SKM-1 treated with dmso at 0.1 percent for 144 hours (cell line): Measurements from ENCODE around the gene CHRNG.

Experiments used
- DNase-seq: peaks from one replicate; lab custom pipeline; 2025; ENCODE audit not compliant: unreplicated experiment; lab: John Stamatoyannopoulos, UW

Gene CHRNG

GRCh38 chr2:232574674-232575403 is 35.3 kb downstream of the CHRNG start:
- DNase-seq = no peak

- DNase-seq = no peak
These were observed 35.9 kb downstream of the CHRNG start for GRCh38 chr2:232575404-232575746.

GRCh38 chr2:232576995-232577394 is 37.5 kb downstream of the CHRNG start:
- no peak for DNase-seq

DNA sequence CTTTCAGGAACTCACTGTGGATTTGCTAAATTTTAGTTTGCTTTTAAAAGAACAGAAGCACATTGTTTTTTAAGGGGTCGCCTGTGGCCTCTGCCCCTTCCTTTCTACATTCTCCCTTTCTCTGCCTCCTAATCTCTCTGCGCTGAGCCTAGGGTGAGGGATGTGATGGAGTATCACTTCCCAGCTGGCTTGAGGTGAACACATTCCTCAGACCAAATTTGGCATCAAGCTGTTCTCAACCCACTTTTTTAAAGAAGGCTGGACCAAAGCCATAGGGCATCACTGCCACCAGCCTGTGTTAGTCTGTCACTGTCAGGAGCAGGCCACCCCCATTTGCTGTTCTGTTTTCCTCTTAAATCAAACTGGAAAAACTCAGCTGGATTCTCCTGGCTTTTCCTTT is 38.3 kb downstream of the CHRNG start:
- no peak for DNase-seq

DNA sequence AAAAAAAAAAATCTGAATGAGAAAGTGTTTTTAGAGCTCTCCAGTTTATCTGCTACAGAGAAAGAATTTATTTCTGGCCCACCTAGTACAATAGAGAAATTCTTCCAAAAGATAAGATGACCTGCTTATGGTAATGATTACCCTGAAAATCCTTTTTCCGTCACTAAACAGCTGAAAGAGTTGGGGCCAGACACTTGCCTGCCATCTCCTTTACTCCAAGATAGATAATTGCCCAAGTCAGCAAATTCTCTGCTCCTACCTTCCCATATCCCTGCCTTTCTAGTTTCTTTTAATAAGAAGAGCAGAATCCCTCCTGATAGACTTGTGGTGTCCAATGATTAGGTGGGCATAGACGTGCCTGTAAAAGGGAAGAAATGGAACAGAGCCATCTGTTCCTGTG is 39.1 kb downstream of the CHRNG start:
- DNase-seq = no peak

- no peak for DNase-seq
These were observed 41.1 kb downstream of the CHRNG start for GRCh38 chr2:232580648-232580981.

DNA sequence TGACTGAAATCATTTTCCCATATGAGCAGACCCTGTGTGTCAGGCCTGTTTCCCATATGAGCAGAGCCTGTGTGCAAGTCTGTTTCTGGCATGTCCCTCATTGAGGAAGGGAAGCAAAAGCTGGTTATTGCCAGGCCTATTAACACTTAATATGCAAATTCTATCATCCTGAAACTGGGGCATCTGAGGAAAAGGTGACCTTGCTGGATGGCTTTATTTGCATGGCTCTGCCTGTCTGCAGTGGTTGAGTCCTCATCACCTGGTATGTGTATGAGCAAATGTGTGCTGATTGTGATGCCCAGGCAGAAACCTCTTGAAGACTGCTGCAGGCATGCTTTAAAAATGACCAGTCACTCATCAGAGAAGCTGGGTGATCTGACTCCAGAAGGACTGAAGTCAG is 42.2 kb downstream of the CHRNG start:
- DNase-seq = no peak

DNA sequence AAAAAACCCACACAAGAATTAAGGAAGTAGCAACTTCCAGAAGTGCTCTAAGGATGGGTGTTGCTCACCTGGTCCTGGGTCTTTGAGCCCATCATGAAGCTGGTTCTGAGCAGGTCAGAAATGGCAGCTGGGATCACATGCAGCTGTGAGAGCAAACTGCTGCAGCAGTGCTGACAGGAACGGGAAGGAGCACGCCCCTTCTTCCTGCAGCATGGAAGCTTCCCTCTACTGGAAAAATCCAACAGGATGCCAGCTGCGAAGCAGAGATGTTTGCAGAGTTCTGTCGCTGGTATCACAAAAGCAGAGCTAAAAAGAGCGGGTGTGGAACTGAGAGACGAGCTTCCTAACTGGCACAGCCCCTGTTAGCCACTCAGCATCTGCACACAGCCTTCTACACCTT is 44.7 kb downstream of the CHRNG start:
- no peak for DNase-seq

- no peak for DNase-seq
These were observed 47.5 kb downstream of the CHRNG start for GRCh38 chr2:232586943-232587505.

DNA sequence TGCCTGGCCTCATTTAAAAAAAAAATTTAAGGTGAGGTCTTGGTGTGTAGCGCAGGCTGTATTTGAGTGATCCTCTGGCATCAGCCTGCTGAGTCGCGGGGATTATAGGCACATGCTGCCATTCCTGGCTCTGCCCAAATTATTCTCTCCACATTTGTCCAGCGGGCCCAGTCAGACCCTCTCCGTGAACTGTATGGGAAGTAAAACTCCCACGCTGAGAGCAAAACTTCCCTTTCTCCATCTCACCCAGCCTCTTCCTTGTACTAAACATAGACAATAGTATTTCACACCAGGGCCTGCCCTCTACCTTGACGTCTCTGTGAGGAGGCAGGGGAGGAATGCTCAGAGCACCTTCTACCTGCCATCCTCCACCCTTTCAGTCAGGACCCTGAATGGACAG is 48.0 kb downstream of the CHRNG start:
- DNase-seq = peak; percentile 7

DNA sequence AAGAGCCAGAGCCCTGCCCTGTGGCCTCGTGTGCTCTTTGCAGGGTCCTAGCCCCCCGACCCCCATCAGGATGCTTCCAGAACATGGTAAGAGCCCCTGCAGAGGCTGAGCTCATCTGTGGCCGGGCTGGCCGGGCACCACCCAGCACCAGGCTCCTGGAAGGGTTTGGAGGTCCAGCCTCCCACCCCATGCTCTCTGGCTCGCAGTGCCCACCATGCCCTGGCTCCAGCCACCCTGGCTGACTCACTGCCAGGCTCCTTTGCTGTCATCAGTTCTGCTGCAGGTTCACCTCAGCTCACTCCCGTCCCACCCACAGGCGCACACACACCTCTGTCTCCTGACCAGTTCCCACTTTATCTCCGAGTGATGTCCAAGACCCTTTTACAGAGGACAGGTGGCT is 48.5 kb downstream of the CHRNG start:
- no peak for DNase-seq

GRCh38 chr2:232588680-232589585 is 49.4 kb downstream of the CHRNG start:
- no peak for DNase-seq

DNA sequence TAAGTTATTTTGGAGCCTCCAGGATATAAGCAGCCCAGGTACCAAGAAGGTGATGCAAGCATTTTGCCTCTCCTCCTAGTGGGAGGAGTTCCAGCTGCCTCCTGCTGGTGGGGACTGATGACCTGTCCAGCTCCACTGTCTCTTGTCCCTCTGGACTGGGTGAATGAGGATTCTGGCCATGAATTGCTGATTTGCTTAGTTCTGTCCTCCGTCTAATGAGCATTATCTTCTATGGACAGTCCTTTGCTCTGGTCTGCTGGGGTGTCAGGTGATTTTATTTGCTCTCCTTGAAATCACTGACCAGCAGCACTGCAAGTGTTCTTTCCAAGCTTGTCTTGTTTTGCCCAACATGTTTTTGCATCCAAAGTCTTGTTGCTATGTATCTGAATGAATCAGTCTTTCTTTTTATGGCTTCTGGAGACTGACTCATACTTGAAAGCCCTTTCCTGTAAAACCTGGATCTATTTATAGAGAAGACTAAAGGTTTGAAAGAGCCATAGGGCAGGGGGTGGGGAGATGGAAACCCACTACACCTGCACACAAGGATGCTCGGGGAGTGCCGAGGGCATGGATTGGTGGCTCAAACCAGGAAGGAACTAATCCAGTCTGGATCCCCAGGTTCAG is 53.4 kb downstream of the CHRNG start:
- no peak for DNase-seq

DNA sequence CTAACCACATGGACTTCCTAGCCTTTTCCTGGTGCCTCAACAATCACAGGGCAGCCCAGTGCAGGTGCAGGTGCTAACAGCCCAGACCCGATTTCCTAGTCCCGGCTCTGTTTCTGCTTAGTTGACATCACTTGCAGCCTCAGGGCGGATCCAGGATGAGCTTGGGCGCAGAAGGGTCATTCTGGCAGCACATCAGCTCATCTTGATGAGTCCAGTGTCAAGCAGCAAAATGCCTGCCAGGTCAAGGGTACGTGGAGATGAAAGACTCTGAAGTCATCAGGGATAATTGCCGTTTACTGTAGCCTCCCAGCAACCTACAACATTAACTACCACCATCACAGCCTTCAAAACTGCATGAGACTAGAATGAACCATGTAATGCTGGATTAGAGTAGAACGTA is 54.5 kb downstream of the CHRNG start:
- DNase-seq = no peak
